NCI-H1694 (cell line): ENCODE data around the gene GTPBP3.
"Not testable (repeated sequence)": the region's sequence is repeated elsewhere in the genome, so short reads cannot be mapped to it uniquely, and the experiment has no call there.

Experiments
- DNase-seq: peaks from one replicate; lab custom pipeline; 2025; lab: John Stamatoyannopoulos, UW

The GTPBP3 gene

DNA sequence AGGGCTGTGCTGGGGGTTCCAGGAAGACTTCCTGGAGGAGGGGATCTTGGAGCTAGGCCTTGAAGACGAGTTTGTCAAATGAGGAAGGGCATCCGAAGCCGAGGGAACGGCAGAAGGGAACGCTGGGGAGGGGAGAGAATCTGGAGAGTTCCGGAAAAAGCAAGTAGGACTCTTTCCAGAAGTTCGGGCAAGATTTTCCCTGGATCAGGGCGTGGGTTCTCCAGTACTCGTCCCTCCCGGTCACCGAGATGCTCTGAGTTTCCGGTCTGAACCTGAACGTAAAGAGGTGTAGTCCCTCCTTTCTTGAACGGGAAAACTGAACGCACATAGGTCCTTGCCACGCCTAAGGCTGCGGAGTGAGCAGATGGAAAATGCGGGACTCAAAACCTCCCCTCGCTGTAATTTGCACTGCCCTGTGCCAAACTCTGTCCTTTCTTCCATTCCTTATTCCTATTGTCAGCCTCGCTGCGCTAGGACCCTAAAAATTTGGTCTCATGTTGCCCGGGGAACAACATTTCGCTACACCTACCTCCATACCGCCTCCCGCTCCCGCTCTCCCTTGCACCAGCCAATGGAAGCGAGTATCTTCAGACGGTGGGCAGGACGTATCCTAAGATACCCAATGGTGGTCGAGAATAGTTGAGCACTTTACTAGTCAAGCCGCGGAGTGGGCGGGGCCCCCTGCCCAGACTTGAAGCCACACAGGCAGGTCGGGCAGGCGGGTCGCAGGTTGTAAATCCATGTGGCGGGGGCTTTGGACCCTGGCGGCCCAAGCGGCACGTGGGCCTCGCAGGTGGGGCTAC, at the start of gene GTPBP3:
TSS of gene GTPBP3 (plus strand) at position 682 of the 803 bp plus-strand sequence. CDS start at position 741, 59 bp downstream.
- peak; percentile 97 for DNase-seq

DNA sequence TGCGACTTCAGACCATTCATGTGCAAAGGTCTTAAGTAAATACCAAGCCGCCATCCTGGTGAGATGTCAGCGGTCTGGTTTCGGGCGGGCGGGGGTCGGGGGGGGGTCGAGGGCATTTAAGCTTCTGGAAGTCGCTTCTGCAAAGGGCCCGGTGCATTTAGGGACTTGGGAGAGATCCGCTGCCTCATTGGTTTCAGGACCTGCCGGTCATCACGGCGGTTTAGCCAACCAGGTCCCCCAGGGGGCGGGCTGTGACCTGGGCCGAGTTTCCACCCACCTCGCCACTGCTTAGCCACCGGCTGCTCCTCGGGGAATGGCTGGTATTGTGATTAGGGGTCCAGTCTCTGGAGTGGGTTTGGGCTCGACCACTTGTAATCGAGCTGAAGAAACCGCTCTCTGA, 47.9 kb upstream of the GTPBP3 start:
- DNase-seq, result no peak

- peak; percentile 73 for DNase-seq
Measured at GRCh38 chr19:17292301-17293074, 44.9 kb upstream of the GTPBP3 start.

DNA sequence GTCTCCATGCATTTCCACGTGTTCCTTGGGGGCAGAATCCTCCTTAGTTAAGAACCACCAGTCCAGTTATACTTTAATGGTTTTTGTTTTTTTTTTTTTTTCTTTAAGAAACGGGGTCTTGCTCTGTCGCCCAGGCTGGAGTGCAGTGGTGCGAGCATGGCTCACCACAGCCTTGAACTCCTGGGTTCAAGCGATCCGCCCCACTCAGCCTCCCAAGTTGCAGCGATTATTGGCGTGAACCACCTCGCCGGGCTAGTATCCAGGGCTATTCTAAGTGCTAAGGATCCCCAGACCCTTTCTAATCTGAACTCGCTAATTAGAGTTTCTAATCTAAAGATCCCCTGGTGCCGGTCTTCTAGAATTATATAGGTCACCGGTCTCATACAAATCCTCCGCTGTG, 43.7 kb upstream of the GTPBP3 start:
- no peak for DNase-seq

GRCh38 chr19:17294051-17294891, 43.1 kb upstream of the GTPBP3 start:
- no peak for DNase-seq

GRCh38 chr19:17295551-17295950, 41.8 kb upstream of the GTPBP3 start:
- not testable (repeated sequence) for DNase-seq

GRCh38 chr19:17296273-17296672, 41.1 kb upstream of the GTPBP3 start:
- DNase-seq, result no peak

DNA sequence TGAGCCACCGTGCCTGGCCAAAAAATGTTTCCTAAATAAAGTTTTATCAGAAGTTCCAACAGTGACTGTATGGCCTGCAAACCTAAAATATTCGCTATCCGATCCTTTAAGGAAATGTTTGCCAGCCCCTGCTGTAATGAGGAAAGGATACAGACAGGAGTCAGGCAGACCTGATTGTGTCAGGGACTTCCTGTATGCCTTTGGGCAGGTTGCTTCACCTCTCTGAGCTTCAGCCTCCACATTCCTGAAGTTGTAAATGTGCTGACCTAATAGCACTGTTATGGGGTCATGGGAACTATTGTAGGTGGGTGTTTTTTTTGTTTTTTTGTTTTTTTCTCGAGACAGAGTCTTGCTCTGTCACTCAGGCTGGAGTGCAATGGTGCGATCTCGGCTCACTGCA, 40.4 kb upstream of the GTPBP3 start:
- DNase-seq, result no peak

DNA sequence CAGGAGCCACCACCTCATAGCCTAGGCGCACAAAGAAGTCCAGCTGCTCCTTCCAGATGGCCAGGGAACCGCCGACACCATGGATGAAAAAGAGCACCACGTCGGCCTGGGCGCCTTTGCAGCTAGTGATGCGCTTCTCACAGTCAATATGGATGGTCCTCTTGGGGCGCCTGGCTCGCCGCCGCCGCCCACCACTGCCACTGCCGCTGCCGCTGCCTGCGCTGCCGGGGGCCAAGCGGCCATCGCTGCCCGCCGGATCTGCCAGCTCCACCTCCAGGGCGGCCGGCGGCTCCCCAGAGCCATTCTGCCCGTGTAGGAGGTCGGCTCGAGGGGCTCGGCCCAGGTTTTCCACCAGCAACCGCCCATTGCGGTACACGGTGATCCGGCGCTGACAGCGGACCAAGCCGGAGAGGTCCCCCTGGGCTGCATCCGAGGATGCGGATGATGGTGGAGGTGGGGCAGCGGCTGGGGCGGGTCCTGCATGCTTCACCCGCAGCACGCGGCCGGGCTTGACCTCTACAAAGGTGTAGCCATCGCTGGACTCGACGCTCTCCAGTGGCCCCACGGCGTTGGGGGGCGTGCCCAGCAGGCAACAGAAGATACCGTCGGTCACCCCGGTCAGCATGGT, 36.2 kb upstream of the GTPBP3 start:
- DNase-seq, result no peak

DNA sequence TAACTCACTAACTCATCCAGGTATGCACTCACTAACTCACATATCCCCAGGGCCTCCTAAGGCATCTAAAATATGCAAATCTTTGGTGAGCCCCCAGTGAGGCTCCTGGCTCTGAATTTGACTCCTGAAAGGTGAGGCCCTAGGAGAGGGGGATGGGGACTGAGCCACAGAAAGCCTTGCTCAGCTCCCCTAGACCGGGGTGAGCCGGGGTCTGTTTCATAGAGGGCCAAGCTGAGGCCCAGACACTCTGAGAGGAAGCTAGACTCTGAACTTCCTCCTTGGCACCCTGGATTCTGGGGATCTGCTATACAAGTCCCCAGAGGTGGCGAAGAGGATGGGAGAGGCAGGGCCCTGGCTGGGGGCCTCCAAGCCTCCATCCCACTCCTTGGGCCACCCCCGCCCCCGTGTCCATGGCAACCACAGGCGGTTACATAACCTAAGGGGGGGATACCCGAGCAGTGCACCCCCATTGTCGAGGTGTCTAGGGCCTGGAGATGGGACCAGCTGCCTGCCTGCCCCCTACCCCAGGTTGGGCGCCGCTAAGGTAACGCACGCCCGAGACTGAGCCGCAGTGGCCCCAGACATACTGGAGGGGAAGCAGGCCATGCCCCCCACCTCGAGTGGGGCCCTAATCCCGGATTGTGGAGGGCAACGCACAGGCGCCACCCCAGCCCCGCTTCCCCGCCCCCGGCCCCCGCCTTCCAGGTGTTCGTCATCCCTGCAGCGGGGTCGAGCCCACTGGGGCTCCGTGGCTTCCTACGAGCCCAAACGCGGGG, 34.8 kb upstream of the GTPBP3 start:
- DNase-seq, result no peak

DNA sequence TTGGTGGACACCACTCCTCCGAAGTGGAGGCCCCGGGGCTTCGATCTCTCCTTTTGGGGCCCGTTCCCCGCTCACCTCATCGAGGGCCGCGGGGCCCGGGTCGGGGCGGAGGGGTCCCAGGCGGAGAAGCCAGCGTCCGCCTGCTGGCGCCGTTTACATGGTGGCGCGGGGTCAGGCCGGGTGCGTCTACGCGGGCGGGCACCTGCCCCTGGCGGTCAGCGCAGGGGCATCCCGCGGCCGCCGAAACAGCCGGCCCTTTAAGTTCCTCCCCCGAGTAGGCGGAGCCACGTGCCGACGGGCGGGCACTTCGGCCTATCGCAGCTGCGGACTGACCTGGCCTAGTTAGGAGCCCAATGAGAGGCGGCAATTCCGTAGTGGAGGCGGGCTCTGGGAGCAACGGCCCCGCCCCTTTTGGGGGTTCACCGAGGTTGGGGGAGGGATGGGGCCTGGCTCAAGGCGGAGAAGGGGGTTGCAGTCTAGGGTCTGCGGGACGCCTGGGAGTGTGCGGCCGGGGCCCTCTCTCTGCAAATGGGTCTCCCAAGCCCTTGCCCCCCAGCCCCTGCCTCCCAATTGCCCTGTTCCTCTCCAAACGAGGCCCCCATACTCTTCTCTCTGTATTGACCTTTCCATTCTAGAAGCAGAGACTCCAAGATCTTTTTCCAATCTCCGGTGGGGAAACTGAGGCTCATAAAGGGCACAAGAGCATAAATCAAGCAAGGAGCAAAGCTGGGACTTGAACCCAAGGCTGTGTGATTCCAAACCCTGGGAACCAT, 34.0 kb upstream of the GTPBP3 start, which contains the start of gene ABHD8:
TSS of gene ABHD8 (minus strand) at position 259 of the 773 bp plus-strand sequence. CDS start 1,809 bp downstream, outside the sequence.
- peak; percentile 73 for DNase-seq

GRCh38 chr19:17303940-17304267, 33.4 kb upstream of the GTPBP3 start:
- no peak for DNase-seq

DNA sequence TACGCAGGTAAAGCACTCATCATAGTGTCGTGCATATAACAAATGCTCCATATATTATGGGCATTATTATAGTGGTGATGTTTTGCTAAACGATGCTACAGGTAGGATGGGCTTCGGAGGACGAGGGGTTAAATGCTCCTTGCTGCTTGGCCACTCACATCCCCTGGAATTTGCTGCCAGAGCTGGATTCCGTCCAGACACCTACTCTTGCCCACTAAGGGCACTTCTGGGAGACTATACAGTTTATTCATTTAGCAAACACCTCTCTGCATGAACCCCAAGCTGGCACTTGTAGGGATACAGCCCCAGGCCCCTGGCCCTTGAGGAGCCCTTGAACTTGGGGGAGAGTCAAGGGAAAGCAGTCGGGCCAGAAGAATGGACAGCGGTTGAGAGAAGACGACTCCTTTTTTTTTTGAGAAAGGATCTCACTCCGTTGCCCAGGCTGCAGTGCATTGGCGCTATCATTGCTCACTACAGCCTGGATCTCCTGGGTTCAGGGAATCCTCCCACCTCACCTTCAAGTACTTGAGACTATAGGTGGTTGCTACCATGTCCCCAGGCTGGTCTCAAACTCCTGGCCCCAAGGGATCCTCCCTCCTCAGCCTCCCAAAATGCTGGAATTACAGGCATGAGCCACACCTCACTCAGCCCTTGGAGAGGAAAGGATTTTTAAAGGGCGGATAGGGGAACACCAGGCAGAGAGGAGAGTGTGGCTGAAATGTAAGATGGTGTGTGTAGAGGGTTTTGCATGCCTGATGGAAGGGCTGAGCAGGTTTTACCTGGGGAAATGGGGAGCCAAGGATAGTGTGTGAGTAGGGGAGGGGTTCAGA, 32.8 kb upstream of the GTPBP3 start:
- DNase-seq, result no peak

GRCh38 chr19:17305216-17305516, 32.2 kb upstream of the GTPBP3 start:
- DNase-seq, result no peak

DNA sequence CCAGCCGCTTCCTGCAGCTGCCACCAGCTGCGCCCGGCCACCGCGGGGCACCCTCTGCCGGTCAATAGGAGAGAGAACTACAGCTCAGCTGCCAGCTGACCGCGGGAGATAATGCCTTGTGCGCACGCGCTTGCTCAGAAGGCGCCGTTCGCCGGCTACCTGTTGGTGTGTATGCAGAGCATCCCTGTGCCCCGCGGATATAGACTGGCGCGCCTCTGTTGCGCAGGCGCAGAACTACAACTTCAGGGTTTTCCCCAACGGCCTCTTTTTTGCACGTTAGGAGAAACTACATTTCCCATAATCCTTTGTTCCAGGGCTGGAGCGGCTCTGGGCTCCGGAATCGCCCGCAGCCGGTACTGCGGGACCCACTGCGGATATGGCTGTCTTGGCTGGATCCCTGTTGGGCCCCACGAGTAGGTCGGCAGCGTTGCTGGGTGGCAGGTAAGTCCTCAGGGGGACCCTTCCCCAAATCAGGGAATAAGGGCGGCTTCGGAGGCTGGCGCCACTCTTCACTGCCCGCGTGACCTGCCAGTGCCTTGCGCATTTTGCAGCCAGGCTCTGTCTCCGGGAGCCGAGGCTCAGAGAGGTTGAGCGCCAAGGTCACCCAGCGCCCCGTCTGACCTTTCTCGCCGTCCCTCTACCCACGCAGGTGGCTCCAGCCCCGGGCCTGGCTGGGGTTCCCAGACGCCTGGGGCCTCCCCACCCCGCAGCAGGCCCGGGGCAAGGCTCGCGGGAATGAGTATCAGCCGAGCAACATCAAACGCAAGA, 31.7 kb upstream of the GTPBP3 start, which contains the start of gene MRPL34:
TSS of gene MRPL34 (plus strand) at position 356 of the 768 bp plus-strand sequence. CDS start at position 377, 21 bp downstream.
- DNase-seq, result peak; percentile 94

DNA sequence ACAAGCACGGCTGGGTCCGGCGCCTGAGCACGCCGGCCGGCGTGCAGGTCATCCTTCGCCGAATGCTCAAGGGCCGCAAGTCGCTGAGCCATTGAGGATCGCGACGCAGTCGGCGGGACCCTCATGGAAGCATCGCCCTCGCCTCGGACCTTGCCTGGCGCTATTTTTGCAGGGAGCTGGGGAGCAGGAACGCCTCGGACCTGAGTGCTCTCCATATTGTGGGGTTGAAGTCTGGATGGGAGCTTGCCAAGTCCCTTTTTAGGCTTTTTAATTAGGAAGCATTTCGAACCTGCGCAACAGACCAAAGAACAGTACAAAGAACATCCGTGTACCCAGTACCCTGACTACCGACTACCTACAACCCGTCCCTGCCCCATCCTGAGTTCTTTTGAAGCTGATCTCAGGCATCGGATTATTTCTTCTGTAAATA, 31.1 kb upstream of the GTPBP3 start:
- no peak for DNase-seq

- DNase-seq, result no peak
Measured at GRCh38 chr19:17307876-17308377, 29.4 kb upstream of the GTPBP3 start.

GRCh38 chr19:17309198-17309964, 28.0 kb upstream of the GTPBP3 start, which contains the start of gene DDA1:
DDA1 (plus strand) TSS chr19:17309563; CDS start chr19:17309655, 92 bp downstream.
- DNase-seq, result peak; percentile 96
